ENCODE results near the gene ULK2.
"Not testable (repeated sequence)": the region's sequence is repeated elsewhere in the genome, so short reads cannot be mapped to it uniquely, and the experiment has no call there.

GRCh38 chr17:19860647-19861177, 7.0 kb downstream of the ULK2 start:
- not testable (repeated sequence) for TF ChIP-seq POLR2A, CTCF (IDR thresholded peaks at IDR 0.05)

All from breast epithelium (tissue), 3 donors.